PC-3 (cell line): Measurements from ENCODE around the gene HCN4.

Experiments used
- EZH2 ChIP-seq: fragments of 300-600 bp; sonication (generic); IDR thresholded peaks from one replicate; pipeline ENCODE4 v1.6.1; 2017; ENCODE audit warnings: antibody characterized with exemption, mild to moderate bottlenecking, low read length; ENCODE audit not compliant: unreplicated experiment
- EZH2phosphoT487 ChIP-seq: fragments of 300-600 bp; sonication (generic); IDR thresholded peaks from 2 replicates; pipeline ENCODE4 v1.6.1; 2018; ENCODE audit warnings: mild to moderate bottlenecking, antibody characterized with exemption, low read length, borderline replicate concordance
- TF ChIP-seq, protein P1 (sequence below): fragments of 300-600 bp; sonication (generic); conservative IDR thresholded peaks from 2 replicates; pipeline ENCODE4 v1.5.1; 2017; ENCODE audit warnings: antibody characterized with exemption, low read depth, mild to moderate bottlenecking, low read length

DNA sequence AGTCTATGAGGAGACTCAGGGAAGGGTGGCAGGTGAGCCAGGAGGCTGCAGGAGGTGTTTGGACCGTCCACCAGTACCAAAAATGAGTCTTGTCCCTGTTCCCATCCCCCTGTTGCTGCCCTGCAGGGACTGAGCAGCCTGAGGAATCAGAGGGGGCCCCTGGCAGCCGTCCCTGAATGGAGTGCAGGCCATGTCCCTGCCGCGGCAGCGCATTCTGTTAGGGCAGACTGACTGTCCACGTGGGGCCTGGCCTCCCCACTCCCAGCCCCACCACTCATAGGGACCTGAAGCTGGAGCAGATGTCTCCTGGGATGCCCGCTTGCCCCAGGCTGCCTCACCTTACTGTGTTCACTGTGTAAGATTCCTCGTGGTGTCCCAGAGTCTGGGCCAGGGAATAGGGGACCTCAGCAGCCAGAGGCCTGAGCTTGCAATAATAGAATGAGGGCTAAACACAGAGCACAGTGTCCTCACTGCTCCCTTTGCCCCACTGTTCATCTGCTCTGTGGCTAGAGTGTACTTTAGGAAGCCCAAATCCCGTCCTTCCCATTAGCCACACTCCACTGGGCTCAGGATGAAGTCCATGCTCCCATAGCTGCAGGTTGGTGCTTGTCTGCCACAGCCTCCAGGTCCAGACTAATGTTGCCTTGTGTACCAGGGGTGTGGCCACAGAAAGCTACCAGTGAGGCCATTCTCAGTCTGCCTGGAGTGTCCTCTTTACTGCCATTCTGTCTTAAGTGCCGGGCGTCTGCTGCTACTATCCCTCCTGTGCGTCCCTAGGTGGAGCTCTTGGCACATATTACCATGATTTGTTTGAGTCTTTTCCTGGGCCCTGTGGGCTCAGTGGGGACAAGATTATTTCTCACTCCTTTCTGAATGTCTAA is 63.2 kb downstream of the HCN4 start:
- TF ChIP-seq EZH2 (no peak), EZH2phosphoT487 (no peak)
- TF ChIP-seq, protein P1, sequence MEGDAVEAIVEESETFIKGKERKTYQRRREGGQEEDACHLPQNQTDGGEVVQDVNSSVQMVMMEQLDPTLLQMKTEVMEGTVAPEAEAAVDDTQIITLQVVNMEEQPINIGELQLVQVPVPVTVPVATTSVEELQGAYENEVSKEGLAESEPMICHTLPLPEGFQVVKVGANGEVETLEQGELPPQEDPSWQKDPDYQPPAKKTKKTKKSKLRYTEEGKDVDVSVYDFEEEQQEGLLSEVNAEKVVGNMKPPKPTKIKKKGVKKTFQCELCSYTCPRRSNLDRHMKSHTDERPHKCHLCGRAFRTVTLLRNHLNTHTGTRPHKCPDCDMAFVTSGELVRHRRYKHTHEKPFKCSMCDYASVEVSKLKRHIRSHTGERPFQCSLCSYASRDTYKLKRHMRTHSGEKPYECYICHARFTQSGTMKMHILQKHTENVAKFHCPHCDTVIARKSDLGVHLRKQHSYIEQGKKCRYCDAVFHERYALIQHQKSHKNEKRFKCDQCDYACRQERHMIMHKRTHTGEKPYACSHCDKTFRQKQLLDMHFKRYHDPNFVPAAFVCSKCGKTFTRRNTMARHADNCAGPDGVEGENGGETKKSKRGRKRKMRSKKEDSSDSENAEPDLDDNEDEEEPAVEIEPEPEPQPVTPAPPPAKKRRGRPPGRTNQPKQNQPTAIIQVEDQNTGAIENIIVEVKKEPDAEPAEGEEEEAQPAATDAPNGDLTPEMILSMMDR = peak; percentile 89
